Measurements from ENCODE around the gene CRIP1. TPM values are rescaled to one million over a fixed set of nuclear protein-coding genes. Genes with fewer than 3 reads are reported as not detected.
A peak's percentile ranks its signal among the peaks of the same experiment; 100 is the strongest.

The CRIP1 gene
- polyA plus RNA-seq, 3 donors = 688 to 2,084 (median 1,032) TPM

DNA sequence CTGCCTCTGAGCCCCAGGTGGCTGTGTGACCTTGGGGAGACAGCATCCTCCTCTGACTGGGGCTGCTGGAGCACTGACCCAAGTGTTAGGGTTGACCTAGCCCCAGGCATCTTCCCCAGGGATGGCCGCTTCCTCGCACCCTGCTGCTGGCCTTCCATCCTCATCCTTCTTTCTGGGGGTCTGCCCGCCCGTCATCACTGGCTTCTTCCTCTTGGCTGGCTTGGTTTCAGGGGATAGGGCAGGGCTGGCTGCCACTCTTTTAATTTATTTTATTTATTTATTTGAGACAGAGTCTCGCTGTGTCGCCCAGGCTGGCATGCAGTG, 7.9 kb downstream of the CRIP1 start:
- no peak overlapping the region for H3K4me2 ChIP-seq (replicated peaks; ENCODE audit: extremely low read depth, low read length, poor library complexity, severe bottlenecking)
- DNase-seq = no peak
- peaks cover 18% of the 10 kb centered on the region for H4K20me1 ChIP-seq (ENCODE audit: insufficient read depth, low read length)
- H3K27me3 ChIP-seq (ENCODE audit: control insufficient read depth in 2 of 2, insufficient read depth in 2 of 2, low read length in 2 of 2) = no peaks in the 10 kb centered on the region
- H3K4me1 ChIP-seq (ENCODE audit: control insufficient read depth in 1 of 2, insufficient read depth in 2 of 2, low read length in 2 of 2) = peaks cover 12 to 17% of the 10 kb centered on the region in 2 donors
- peaks cover 5 to 14% of the 10 kb centered on the region in 2 donors for H3K36me3 ChIP-seq (replicated peaks in 1 of 2; ENCODE audit: control insufficient read depth in 1 of 2, insufficient read depth in 2 of 2, low read length in 2 of 2)
- no peaks in the 10 kb centered on the region for H3K9me3 ChIP-seq (replicated peaks in 1 of 2; ENCODE audit: control insufficient read depth in 1 of 2, insufficient read depth in 1 of 2, low read length in 2 of 2)
- TF ChIP-seq, protein P1, sequence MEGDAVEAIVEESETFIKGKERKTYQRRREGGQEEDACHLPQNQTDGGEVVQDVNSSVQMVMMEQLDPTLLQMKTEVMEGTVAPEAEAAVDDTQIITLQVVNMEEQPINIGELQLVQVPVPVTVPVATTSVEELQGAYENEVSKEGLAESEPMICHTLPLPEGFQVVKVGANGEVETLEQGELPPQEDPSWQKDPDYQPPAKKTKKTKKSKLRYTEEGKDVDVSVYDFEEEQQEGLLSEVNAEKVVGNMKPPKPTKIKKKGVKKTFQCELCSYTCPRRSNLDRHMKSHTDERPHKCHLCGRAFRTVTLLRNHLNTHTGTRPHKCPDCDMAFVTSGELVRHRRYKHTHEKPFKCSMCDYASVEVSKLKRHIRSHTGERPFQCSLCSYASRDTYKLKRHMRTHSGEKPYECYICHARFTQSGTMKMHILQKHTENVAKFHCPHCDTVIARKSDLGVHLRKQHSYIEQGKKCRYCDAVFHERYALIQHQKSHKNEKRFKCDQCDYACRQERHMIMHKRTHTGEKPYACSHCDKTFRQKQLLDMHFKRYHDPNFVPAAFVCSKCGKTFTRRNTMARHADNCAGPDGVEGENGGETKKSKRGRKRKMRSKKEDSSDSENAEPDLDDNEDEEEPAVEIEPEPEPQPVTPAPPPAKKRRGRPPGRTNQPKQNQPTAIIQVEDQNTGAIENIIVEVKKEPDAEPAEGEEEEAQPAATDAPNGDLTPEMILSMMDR (IDR thresholded peaks at IDR 0.05) = no peak
- no peak overlapping the region for H3K9ac ChIP-seq (ENCODE audit: insufficient read depth, low read length, poor library complexity, severe bottlenecking)
- WGBS (ENCODE audit: insufficient coverage) = 100% methylated on average over 2 of the region's 6 CpGs
- Mint-ChIP-seq H3K4me3 (no peak overlapping the region), H3K36me3 (peaks cover 7 to 29% of the 10 kb centered on the region in 2 donors), H3K4me1 (peaks cover 5% of the 10 kb centered on the region), H3K9me3 (peaks cover 0 to 3% (median 0%) of the 10 kb centered on the region in 7 donors), H3K27ac (no peak overlapping the region), H3K27me3 (ENCODE audit: low read depth in 3 of 3) (peaks cover 1 to 5% (median 2%) of the 10 kb centered on the region in 3 donors)
- H2AFZ ChIP-seq (ENCODE audit: insufficient read depth, low read depth, low read length, poor library complexity, severe bottlenecking) = no peak overlapping the region
- intact Hi-C loops (cut with micrococcal nuclease) = loop anchor here (5.0 kb wide), 3 partner anchors 47 to 742 kb away; partner anchors contain the start of genes SIVA1 (in 1 of the 2) and TEX22 (in 1 of the 2)
- peaks cover 5% of the 10 kb centered on the region for H3K79me2 ChIP-seq (ENCODE audit: insufficient read depth, low read length)
- no peak overlapping the region for H3K27ac ChIP-seq (ENCODE audit: low read depth in 1 of 2, low read length in 2 of 2)
- H3K4me3 ChIP-seq (replicated peaks in 1 of 3; ENCODE audit: low read depth in 2 of 3, low read length in 3 of 3) = no peak overlapping the region

DNA sequence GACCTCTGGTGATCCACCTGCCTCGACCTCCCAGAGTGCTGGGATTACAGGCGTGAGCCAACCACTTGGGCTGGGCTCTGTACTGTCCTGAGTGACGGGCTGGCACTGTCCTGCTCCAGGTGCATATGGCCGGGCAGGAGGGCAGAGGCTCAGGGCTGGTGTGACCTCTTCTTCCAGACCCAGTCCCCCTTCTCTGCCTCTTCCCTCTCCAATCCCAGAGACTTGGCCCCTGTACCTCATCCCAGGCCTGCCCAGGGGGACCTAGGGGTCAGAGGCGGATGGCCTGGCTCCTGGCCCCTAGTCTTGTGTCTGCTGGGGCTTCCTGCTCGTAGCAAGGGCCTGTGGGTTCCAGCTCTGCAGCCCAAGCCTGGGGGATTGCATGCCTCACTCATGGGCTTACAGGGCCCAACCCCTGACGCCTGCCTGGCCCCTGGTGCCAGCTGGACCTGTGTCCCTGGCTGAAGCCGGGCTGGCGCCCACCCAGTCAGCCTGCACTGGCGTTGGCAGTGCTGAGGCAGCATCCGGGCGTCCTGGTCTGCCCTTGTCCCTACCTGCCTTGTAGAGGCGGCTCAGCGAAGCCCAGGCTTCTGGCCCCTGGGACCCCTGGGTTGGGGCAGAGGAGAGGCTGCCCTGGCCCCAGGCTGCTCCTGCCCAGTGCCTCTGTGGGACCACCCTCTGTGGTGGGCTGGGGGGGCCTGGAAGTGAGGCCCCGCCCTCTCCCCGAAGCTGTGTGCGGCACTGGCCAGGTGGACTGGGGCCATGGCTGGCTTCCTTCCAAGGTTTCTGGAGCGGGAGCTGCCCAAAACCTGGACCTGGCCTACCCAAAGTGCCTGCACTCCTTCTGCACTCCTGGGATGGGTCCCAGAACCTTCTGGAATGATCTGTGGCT, 8.7 kb downstream of the CRIP1 start:
- no peaks in the 10 kb centered on the region for H3K9me3 ChIP-seq (replicated peaks in 1 of 2; ENCODE audit: control insufficient read depth in 1 of 2, insufficient read depth in 1 of 2, low read length in 2 of 2)
- no peak overlapping the region for H2AFZ ChIP-seq (ENCODE audit: insufficient read depth, low read depth, low read length, poor library complexity, severe bottlenecking)
- Mint-ChIP-seq H3K36me3 (peaks cover 7 to 29% of the 10 kb centered on the region in 2 donors), H3K27me3 (ENCODE audit: low read depth in 3 of 3) (peaks cover 1 to 6% (median 2%) of the 10 kb centered on the region in 3 donors), H3K4me1 (peaks cover 3% of the 10 kb centered on the region), H3K27ac (no peak overlapping the region), H3K9me3 (peaks cover 0 to 3% (median 0%) of the 10 kb centered on the region in 7 donors), H3K4me3 (no peak overlapping the region)
- peaks cover 5 to 14% of the 10 kb centered on the region in 2 donors for H3K36me3 ChIP-seq (replicated peaks in 1 of 2; ENCODE audit: control insufficient read depth in 1 of 2, insufficient read depth in 2 of 2, low read length in 2 of 2)
- H3K79me2 ChIP-seq (ENCODE audit: insufficient read depth, low read length) = peaks cover 5% of the 10 kb centered on the region
- no peak overlapping the region for H3K27ac ChIP-seq (ENCODE audit: low read depth in 1 of 2, low read length in 2 of 2)
- intact Hi-C loops (cut with micrococcal nuclease) = no loop called here
- TF ChIP-seq, protein P1 (IDR thresholded peaks at IDR 0.05) = no peak
- H3K4me1 ChIP-seq (ENCODE audit: control insufficient read depth in 1 of 2, insufficient read depth in 2 of 2, low read length in 2 of 2) = peaks cover 8 to 12% of the 10 kb centered on the region in 2 donors
- 97% methylated on average over 18 of the region's 18 CpGs for WGBS (ENCODE audit: insufficient coverage)
- H3K4me2 ChIP-seq (replicated peaks; ENCODE audit: extremely low read depth, low read length, poor library complexity, severe bottlenecking) = no peak overlapping the region
- DNase-seq = peak in 1 of 3 donors; percentile 3
- no peaks in the 10 kb centered on the region for H3K27me3 ChIP-seq (ENCODE audit: control insufficient read depth in 2 of 2, insufficient read depth in 2 of 2, low read length in 2 of 2)
- H3K9ac ChIP-seq (ENCODE audit: insufficient read depth, low read length, poor library complexity, severe bottlenecking) = no peak overlapping the region
- no peak overlapping the region for H3K4me3 ChIP-seq (replicated peaks in 1 of 3; ENCODE audit: low read depth in 2 of 3, low read length in 3 of 3)
- H4K20me1 ChIP-seq (ENCODE audit: insufficient read depth, low read length) = peaks cover 17% of the 10 kb centered on the region

Data from CD14-positive monocyte (primary cell).